RPMI8226 (cell line): Measurements from ENCODE around the gene CSTPP1.
"Not testable (repeated sequence)": the region's sequence is repeated elsewhere in the genome, so short reads cannot be mapped to it uniquely, and the experiment has no call there.

ENCODE experiments used
- DNase-seq: peaks from one replicate; pipeline ENCODE4 v3.0.0-alpha.2; 2015

The CSTPP1 gene

DNA sequence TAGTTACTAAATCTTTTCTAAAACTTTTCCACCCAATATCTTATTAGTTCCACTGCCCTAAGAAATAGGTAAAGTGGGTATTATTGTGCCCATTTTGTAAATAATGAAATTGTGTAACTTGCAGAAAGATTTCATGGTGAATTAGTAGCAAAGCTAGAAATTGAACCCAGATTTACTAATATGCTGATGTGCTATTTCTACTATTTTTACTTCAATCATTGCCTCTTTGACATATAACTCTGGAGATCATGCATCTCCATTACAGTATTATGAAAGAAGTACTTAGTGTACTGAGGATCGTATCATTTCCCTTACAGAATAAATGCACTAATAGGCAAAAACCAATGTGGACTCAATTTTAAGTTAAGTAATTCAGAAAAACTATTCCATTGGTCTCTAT, 119.0 kb downstream of the CSTPP1 start:
- no peak for DNase-seq

DNA sequence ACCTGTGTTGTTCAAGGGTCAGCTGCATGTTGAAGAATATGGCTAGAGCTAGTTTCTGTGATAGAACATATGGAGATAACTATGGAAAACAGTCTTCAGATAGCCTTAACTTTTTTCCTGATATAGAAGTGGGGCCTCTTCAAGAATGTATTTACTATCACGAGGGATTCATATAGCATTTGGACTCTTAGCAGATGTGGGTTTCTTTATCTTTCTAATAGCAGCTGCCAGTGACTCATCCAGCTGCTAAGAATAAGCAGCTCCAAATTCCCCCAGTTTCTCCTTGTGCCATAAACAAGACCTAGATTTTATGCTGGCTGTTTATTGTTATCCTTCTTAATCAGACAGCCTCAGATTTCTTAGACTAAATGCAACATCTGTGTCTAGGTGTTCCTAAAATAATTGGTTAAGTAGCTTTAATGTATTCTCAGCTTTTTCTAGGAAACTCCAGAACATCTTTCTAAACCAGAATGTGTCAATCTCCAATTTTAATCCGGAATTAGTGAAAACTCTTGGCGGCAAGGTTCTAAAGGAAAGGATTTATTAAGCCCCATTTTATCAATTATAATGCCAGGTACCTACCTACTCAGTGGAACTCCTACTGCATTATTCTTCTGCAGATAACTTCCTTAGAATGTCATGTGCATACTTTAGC, 119.8 kb downstream of the CSTPP1 start:
- DNase-seq, result no peak

DNA sequence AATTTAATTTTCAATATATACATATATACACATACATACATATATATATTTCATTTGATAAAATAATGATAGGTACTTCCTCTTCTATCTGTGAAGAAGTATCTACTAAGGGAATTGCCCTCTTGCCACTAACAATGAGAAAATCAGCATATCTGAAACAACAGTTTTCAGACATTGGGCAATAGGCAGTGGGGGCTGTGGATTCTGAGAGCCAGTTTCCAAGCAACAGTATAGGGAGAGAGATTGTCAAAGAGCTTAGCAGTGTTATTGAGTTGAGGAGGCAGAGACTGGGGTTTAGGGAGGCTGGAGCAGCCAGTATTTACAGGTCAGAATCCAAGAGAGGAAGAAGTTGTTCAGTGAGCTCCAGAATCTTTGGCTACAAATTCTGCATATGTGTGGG, 120.8 kb downstream of the CSTPP1 start:
- no peak for DNase-seq

DNA sequence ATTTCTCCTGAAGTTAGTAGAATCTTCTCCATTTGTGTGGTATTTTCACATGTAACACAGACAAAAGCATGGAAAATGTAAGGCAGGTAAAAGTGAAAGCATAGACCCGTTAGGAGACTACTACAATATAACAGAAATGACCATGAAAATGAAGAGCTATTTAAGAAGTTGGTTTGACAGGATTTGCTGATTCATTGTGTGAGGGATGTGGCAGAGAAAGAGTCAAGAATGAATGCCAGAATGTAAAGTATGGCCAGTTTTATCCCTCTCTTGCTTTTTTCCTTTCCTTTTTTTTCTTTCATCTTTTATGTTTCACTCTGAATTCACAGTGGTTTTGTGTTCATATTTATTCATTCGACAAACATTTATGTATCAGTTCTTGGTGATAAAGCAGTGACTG, 124.2 kb downstream of the CSTPP1 start:
- no peak for DNase-seq

DNA sequence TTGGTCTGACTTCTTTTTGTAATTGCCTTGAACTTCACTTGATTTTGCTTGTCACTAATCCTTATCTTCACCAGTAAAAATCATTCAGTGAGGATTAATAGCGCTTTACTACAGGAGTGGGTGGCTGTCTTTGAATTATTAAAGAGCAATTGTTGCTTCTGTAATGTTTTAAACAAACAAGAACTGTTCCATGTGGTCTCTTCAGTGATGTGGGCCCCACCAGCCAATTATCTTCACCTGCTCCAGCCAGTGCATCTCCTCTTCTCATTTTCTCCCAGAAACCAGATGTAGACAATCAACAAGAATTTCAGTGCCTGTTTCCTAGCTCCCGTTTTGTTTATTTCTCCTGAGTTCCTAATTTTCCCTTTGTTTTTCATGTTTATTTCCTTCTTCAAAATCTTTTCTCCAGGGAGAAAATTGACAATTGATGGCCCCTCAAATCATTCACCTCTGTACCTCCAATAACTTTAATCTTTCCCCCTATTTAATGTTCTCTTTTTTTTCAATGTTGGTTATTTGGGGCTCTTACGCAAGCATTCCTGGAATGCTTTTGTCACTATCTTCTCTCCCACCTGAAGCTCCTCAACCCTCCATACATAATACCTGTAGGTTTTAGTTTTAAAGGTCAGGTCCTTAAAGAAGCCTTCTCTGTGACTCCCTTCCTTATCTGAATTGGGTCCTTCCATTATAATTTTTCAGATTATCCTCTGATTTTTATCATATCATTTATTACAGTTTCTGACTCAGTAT, 125.0 kb downstream of the CSTPP1 start:
- no peak for DNase-seq

DNA sequence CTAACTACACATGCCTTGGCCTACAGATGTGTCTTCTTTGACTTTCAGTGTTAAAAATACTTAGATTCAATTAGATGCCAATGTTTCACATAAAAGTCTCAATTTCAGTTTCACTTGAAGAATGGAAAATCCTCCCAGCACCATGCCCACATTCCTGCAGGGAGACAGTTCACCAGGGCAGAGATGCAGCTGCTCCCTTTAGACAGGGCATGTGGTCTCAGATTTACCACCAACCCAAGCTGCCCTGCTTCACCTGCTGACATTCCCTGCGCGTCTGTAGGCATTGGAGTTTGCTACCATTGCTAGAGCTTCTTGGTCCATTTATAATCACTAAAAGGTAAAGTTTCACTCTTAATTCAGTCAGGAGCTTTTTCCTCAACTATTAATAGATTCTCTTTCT, 126.2 kb downstream of the CSTPP1 start:
- DNase-seq, result no peak

DNA sequence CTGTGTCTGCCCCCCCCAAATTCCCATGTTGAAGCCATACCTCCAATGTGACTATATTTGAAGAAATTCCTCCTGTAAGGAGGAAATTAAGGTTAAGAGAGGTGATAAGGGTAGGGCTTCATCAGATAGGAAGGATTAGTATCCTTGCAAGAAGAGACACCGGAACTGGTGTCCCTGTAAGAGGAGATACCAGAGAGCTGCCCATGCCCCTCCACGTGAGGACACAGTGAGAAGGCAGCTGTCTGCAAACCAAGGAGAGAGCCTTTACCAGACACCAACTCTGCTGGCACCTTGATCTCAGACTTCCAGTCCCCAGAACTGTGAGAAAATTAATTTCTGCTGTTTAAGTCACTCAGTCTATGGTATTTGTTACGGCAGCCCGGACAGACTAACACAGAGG, 130.8 kb downstream of the CSTPP1 start:
- no peak for DNase-seq

DNA sequence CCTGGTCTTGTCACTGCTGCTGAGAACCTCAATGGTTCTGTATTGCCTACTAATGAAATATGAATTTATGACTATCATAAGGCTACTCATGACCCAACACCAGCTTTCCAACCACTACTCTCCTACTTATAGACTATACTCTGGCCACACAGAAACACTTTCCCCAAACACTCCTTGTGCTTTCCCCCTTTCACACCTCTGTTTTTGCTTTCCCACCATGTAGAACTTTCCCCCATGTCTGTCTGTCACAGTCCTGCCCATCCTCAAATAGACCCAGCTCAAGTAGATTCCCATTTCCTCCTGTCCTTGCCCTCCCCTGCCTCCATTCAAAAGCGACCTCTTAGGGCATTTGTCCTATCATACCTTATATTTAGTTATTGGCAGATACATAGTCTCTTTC, 134.2 kb downstream of the CSTPP1 start:
- no peak for DNase-seq

DNA sequence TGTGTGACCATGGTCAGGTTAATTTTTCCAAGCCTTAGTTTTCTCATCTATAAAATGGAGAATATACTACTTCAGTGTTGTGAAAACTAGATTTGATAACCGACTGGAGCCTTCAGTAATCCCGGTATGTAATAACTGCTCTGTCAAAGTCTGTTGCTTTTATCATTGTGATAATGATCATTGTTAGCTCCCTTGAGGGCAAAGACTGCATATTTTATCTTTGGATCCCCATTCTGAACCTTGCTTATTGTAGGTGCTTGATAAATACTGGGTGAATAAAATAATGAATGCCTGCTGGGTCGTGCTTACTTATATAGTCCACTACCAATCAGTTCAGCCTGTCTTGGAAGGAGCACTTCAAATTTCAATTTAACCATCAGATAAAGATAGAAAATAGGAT, 134.8 kb downstream of the CSTPP1 start:
- DNase-seq, result no peak

DNA sequence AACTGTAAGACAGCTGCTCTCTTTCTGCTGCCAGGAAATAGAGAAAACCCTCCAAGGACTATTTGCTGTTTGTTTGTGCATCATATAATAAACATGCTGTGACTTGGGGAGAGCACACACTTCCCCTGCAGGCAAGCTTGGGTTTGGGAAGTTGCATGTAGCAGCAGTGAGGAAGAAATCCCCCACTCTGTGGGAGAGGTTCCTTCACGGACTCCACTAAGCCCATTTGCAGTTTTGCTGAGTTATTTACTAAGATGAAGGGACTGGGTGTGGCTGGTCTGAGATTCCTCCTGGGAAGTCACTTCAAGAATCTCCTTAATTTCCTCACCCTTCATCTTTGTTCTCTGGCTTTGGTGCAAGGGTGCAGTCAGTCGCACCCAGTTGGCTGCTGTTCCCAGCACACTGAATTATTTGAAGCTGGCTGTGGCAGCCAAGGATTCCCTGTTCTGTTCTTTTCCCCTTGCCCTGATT, 135.3 kb downstream of the CSTPP1 start:
- no peak for DNase-seq

DNA sequence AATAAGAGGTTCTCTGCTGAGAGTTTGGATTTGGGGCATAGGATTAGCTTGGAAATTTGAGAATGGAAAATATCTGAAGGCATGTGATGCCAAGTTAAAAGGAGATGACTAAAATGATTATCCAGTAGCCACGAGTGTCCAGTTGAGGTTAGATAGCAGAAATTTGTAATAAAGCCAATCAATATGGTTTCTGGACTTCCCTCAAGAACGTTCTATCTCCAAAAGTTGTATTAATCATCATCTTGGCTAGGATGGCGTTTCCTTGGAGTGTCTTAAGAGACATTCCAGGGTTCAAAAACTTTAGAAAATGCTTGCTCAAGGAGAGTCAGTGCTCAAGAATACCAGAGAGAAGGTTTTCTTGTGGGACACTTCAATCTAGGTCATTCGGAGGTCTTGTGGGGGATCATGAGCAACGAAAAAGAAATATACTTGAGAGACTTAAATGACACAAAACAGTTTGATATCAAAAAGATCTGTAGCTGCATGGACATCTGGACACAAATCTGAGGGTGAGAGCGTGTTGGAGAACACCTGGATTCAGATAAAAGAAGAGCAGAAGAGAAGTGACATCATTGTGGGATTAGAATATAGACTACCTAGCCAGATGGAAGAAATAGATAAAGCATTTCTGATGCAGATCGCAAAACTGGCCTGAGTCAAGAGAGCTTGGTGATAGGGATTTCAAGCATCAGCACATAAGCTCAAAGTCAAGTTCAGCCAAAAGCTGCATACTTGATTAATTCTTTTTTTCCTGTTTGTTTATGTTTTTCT, 142.4 kb downstream of the CSTPP1 start:
- no peak for DNase-seq

DNA sequence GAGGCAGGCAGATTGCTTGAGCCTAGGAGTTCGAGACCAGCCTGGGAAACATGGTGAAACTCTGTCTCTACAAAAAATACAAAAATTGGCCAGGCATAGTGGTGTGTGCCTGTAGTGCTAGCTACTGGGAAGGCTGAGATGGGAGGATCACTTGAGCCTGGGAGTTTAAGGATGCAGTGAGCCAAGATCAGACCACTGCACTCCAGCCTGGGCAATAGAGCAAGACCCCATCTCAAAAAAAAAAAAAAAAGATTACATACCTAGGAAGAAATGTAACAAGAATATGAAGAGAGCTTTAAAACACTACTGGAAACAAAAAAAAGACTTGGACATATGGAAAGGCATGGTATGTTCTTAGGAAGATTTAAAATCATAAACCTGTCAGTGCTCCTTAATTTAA, 144.2 kb downstream of the CSTPP1 start:
- not testable (repeated sequence) for DNase-seq

DNA sequence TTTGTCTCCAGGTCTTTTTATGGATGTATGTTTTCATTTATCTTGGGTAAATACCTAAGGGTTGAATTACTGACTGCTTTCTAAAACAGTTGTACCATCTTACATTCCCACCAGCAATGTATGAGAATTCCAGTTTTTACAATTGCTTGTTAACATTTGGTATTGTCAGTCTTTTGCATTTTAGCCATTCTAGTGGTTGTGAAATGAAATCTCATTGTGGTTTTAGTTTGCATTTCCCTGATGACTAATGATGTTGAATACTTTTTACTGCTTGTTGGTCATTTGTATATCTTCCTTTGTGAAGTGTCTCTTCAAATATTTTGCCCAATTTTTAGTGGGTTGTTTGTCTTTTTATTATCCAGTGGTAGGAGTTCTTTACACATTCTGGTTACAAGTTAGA, 147.4 kb downstream of the CSTPP1 start:
- DNase-seq, result no peak

DNA sequence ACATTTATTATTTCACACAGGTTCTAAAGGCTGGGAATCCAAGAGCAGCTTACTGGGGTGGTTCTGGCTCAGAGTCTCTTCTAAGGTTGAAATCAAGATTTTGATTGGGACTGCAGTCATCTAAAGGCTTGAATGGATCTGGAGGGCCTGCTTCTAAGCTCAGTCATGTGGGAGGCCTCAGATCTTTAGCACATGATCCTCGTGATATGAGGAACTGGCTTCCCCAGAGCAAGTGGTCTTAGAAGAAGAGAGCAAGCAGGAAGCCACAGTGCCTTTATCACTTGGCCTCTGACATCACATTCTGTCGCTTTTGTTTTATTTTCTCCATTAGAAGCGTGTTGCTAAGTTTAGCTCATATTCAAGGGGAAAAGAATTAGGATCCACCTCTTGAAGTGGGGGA, 151.2 kb downstream of the CSTPP1 start:
- no peak for DNase-seq

DNA sequence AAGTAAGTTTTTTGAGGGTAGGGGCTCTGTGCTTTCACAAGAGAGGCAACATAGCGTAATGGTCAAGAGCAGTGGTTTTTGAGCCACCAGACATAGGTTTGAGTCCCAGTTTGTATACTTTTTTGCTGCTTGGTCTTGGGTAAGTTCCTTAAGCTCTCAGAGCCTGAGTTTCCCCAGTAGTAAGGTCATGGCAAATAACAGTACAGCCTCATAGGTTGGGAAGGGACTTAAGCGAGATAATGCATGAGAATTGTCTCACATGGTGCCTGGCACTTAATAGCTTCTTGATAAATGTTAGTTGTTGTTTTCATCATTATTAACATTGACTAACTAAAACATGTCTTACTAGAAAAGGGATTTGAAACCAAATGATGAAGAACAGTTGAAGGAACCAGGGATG, 157.0 kb downstream of the CSTPP1 start:
- DNase-seq, result no peak

DNA sequence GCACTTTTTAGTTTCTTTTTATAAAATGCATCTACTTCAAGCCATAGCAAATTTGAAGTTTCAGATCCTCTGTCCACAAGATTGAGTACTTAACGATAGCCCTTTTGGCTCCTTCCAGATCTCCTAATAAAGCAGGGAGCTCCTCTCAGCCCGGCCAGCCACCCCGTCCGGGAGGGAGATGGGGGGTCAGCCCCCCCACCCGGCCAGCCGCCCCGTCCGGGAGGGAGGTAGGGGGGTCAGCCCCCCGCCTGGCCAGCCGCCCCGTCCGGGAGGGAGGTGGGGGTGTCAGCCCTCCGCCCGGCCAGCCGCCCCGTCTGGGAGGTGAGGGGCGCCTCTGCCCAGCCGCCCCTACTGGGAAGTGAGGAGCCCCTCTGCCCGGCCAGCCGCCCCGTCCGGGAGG, 160.3 kb downstream of the CSTPP1 start:
- DNase-seq, result not testable (repeated sequence)

DNA sequence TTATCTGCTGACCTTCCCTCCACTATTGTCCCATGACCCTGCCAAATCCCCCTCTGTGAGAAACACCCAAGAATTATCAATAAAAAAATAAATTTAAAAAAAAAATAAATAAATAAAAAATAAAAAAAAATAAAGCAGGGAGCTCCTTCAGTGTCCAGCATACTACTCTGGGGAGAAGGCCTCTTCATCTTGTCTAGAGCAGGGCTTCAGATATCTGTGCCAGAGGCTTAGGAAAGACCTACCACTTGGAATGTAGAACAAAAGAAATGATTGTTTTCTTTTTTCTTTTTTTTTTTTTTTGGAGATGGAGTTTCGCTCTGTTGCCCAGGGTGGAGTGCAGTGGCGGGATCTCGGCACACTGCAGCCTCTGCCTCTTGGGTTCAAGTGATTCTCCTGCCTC, 161.7 kb downstream of the CSTPP1 start:
- DNase-seq, result not testable (repeated sequence)

DNA sequence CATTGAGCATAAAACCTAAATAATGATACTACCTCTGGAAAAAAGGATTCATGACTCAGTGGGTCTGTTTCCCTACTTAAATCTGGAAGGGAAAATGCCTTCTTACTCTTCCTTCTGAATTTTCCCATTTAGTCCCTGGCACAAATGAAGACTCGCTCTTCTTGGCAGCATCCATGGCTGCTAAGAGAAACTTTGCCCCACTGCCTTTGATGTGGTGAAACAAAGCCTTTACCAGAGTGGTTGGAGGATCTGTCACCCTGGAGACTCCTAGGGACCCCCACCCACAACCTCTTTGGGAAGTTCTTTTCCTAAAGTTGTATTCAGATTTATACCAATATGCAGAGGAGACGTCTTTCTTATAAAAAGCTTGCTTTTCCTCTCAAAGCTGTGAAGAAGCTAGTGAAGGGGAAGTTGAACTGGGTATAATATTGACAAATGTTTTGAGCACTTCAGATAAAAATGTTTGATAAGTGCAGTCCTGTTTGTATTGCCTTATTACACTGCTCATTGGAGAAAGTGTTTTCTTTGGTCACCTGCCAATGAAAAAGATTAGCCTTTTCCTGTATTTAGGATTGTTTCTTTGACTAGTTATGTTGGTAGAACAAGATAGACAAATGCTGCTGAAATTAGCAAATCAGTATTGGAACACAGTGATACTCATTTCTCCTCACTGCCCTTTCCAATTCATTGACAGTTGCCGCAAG, 162.8 kb downstream of the CSTPP1 start:
- DNase-seq, result no peak

DNA sequence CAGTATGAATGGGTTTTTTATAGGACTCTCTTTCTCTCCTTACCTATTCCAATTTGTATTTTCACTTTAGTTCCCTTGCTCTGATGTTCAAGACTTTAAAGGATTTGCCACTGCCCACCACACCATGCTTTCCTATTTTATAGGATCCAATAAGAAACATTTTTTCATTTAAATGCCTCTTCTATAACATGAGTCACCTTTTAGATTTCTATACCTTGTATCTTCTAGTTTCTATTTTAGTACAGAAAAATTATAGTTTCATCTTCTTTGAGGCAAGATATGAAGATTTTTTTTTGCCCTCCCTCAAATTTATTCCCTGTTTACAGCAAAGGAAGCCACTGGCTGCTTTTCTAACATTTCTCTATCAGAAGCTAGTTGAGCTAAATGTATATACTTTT, 163.4 kb downstream of the CSTPP1 start:
- no peak for DNase-seq

DNA sequence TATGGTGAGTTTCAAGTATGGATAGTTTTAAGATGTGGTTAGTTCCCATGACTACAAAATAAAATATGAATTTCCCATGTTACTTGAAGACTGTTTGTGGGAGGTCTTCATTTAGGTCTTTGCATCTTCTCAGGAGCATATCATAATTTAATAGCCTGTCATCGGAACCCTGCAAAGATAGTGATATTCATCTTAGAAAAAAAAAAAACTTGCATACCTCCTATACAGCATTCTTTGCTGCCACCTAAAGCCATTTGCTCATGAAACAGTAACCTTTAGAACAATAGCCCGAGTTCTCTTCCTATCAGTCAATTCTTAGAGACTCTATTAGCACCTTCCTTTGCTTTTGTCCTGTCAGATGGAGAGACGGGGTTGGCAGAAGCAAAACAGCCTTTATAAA, 164.8 kb downstream of the CSTPP1 start:
- no peak for DNase-seq

DNA sequence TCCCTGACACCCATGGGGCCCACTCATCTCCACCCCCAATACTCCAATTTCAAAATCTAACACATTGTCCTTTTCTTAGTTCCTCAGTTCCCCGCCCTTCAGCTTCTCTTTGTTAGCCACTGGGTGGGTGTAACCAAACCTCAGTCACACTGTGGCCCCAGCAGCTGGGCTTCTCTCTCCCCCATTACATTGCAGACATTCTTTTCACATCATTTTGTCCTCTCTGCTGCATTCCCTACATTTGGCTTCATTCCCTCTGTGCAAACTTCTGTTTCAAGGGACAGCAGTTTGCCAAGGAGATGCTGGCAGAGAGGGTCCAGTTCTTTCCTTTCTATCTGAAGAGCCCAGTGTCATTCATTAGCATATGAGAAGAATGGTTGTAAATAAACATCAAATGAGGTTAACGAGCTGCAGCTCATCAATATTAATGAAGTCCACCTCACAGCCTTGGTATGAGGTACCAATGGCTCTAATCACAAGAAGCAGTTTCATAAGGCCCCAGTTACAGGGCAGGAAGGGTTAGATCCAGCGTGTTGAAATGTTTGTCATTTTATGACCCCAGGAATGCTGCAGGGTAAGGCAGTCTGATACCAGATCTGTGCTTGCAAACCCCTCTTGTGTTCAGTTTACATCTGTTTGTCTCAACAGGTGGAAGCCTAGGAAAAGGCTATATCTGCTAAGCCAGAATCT, 167.8 kb downstream of the CSTPP1 start:
- no peak for DNase-seq

DNA sequence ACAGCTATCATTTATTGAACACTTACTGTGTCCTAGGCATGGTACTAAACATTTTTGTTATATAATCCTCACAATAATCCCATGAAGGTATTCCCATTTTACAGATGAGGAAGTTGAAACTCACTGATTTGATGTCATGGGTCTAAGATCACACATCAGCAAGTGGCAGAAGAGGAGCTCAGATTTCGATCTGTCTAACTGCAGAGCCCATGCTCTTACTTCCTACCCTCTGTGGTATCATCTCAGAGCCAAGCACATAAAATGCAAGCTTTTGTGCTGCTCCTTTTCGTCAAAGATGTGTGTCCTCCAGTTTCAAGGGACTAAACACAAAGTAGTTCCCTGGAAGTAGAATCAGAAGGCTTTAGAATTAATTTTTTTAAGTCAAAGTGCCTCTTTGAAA, 169.0 kb downstream of the CSTPP1 start:
- DNase-seq, result no peak

DNA sequence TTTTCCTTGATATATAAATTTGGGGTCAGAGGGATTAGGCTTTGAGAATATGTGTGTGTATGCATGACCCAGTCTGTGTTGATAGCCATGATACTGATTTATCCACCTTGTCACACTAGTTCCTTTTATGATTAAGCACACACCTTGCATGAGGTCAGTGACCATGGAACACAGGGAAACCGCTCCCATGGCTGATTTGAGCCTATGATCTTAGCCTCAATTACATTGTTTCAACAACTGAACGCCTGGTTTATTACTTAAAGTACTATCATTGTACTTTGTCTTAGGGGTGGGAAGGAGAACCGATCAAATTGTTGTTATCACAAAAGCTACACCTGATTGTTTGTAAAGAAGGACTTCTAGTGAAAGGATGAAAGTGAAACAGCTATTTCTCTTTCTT, 169.4 kb downstream of the CSTPP1 start:
- DNase-seq, result no peak
